ENCODE data around the gene TBC1D22A. TPM values are rescaled to one million over a fixed set of nuclear protein-coding genes. Genes with fewer than 3 reads are reported as not detected.

The TBC1D22A gene
- total and polyA plus RNA-seq, 2 experiments from 2014 or later, result 15.3 to 19.8 TPM

- H3K27me3 ChIP-seq, result no peaks in the 10 kb centered on the region
- no peak for DNase-seq (ENCODE audit: low spot score)
- H3K4me2 ChIP-seq, result no peak overlapping the region
- H3K27ac ChIP-seq, result no peak overlapping the region
- no peak for TF ChIP-seq EZH2phosphoT487 (IDR thresholded peaks at IDR 0.05; ENCODE audit: low read depth, severe bottlenecking, unreplicated experiment)
- TF ChIP-seq EZH2 (IDR thresholded peaks at IDR 0.05; ENCODE audit: borderline replicate concordance), result no peak
- no peak for TF ChIP-seq CTCF (IDR thresholded peaks at IDR 0.05; ENCODE audit: poor library complexity)
- H3K36me3 ChIP-seq (replicated peaks; ENCODE audit: insufficient read depth, low read depth), result no peaks in the 10 kb centered on the region
- no peaks in the 10 kb centered on the region for H4K20me1 ChIP-seq (ENCODE audit: insufficient read depth, poor library complexity, severe bottlenecking)
- H3K9me2 ChIP-seq (replicated peaks; ENCODE audit: insufficient read depth), result no peaks in the 10 kb centered on the region
- 92% methylated on average over 12 of the region's 12 CpGs for whole genome bisulfite sequencing (ENCODE audit: low lambda C conversion rate, missing lambda C conversion rate)
- no peak overlapping the region for H2AFZ ChIP-seq
- H3K9me3 ChIP-seq (ENCODE audit: low read depth), result no peaks in the 10 kb centered on the region
- peaks cover 7% of the 10 kb centered on the region for H3K79me2 ChIP-seq
- no peak overlapping the region for H3K4me3 ChIP-seq
- peaks cover 4% of the 10 kb centered on the region for H3K4me1 ChIP-seq (ENCODE audit: insufficient read depth)
Measured at GRCh38 chr22:46846832-46847355, 84.4 kb downstream of the TBC1D22A start.

GRCh38 chr22:46848197-46848596, 85.7 kb downstream of the TBC1D22A start:
- WGBS (ENCODE audit: low lambda C conversion rate, missing lambda C conversion rate), result 88% methylated on average over 11 of the region's 11 CpGs
- no peak overlapping the region for H3K27ac ChIP-seq
- TF ChIP-seq EZH2 (IDR thresholded peaks at IDR 0.05; ENCODE audit: borderline replicate concordance) (no peak), CTCF (IDR thresholded peaks at IDR 0.05; ENCODE audit: poor library complexity) (no peak), EZH2phosphoT487 (IDR thresholded peaks at IDR 0.05; ENCODE audit: low read depth, severe bottlenecking, unreplicated experiment) (no peak)

GRCh38 chr22:46849101-46849500, 86.7 kb downstream of the TBC1D22A start:
- peaks cover 7% of the 10 kb centered on the region for H3K79me2 ChIP-seq

More at GRCh38 chr22:46848197-46848596, 85.7 kb downstream of the TBC1D22A start:
- Histone ChIP-seq H3K27me3 (no peaks in the 10 kb centered on the region), H2AFZ (no peak overlapping the region), H3K4me3 (no peak overlapping the region), H3K36me3 (replicated peaks; ENCODE audit: insufficient read depth, low read depth) (no peaks in the 10 kb centered on the region), H3K4me2 (no peak overlapping the region), H3K9me2 (replicated peaks; ENCODE audit: insufficient read depth) (no peaks in the 10 kb centered on the region), H3K79me2 (peaks cover 7% of the 10 kb centered on the region), H4K20me1 (ENCODE audit: insufficient read depth, poor library complexity, severe bottlenecking) (no peaks in the 10 kb centered on the region), H3K9me3 (ENCODE audit: low read depth) (no peaks in the 10 kb centered on the region), H3K4me1 (ENCODE audit: insufficient read depth) (peaks cover 4% of the 10 kb centered on the region)
- no peak for DNase-seq (ENCODE audit: low spot score)

More at GRCh38 chr22:46849101-46849500, 86.7 kb downstream of the TBC1D22A start:
- Histone ChIP-seq H3K27ac (no peak overlapping the region), H3K36me3 (replicated peaks; ENCODE audit: insufficient read depth, low read depth) (no peaks in the 10 kb centered on the region), H3K9me2 (replicated peaks; ENCODE audit: insufficient read depth) (no peaks in the 10 kb centered on the region), H4K20me1 (ENCODE audit: insufficient read depth, poor library complexity, severe bottlenecking) (no peaks in the 10 kb centered on the region), H2AFZ (no peak overlapping the region), H3K4me3 (no peak overlapping the region), H3K27me3 (no peaks in the 10 kb centered on the region), H3K9me3 (ENCODE audit: low read depth) (no peaks in the 10 kb centered on the region), H3K4me1 (ENCODE audit: insufficient read depth) (peaks cover 4% of the 10 kb centered on the region), H3K4me2 (no peak overlapping the region)
- WGBS (ENCODE audit: low lambda C conversion rate, missing lambda C conversion rate), result 92% methylated on average over 6 of the region's 6 CpGs
- DNase-seq (ENCODE audit: low spot score), result no peak
- TF ChIP-seq EZH2phosphoT487 (IDR thresholded peaks at IDR 0.05; ENCODE audit: low read depth, severe bottlenecking, unreplicated experiment) (no peak), EZH2 (IDR thresholded peaks at IDR 0.05; ENCODE audit: borderline replicate concordance) (no peak), CTCF (IDR thresholded peaks at IDR 0.05; ENCODE audit: poor library complexity) (no peak)
